T-cell (primary cell): ENCODE results near the gene DNAJC7. TPM values are rescaled to one million over a fixed set of nuclear protein-coding genes. Genes with fewer than 3 reads are reported as not detected.
"Not testable (repeated sequence)": the region's sequence is repeated elsewhere in the genome, so short reads cannot be mapped to it uniquely, and the experiment has no call there.

ENCODE experiments used
- ATAC-seq, 4 experiments: fragments of 200-7000 bp in 3 of 4; fragments of 150-1000 bp in 1 of 4; cut with Tn5 transposase; replicated peaks in 1 of 4; 1 replicate in 3 of 4; 2 replicates in 1 of 4; pipeline ENCODE4 v1.10.0; 2021; ENCODE audit warnings: moderate library complexity in 3 of 4, mild to moderate bottlenecking in 2 of 4, moderate number of reproducible peaks in 1 of 4
- CTCF ChIA-PET, 2 donors: fragments of 300-600 bp; sonication (Branson Sonifier 250); formaldehyde crosslinking; loops; one replicate each; lab custom pipeline; 2022; ENCODE audit warnings: antibody characterized with exemption in 2 of 2; lab: Charles Lee
- POLR2A ChIA-PET, 2 donors: fragments of 300-600 bp; sonication (Branson Sonifier 250); formaldehyde crosslinking; loops; one replicate each; lab custom pipeline; 2022; ENCODE audit warnings: antibody characterized with exemption in 2 of 2; lab: Charles Lee
- DNase-seq, 35 experiments: peaks; one replicate each; pipeline versions ENCODE4 v3.0.0 to v3.0.0-alpha.2; 2013 to 2023
- H3K27ac ChIP-seq: one replicate; pipeline ENCODE4 v1.5.1; 2013; ENCODE audit warnings: low read length
- H3K27me3 ChIP-seq, 2 experiments: replicated peaks in 1 of 2; 1 replicate in 1 of 2; 2 replicates in 1 of 2; pipeline versions ENCODE4 v1.6.1 to v1.7.0; 2013; ENCODE audit warnings: low read length in 1 of 2, mixed read lengths in 1 of 2; ENCODE audit not compliant: control insufficient read depth in 2 of 2, insufficient read depth in 2 of 2; ENCODE audit errors: extremely low read depth in 1 of 2
- H3K36me3 ChIP-seq, 2 donors: 1 replicate in 1 of 2; 2 replicates in 1 of 2; pipeline versions ENCODE4 v1.6.1 to v1.7.0; 2013; ENCODE audit warnings: low read length in 1 of 2; ENCODE audit not compliant: control insufficient read depth in 2 of 2, insufficient read depth in 1 of 2; ENCODE audit errors: extremely low read depth in 1 of 2
- H3K4me1 ChIP-seq, 2 experiments: 1 replicate in 1 of 2; 2 replicates in 1 of 2; pipeline versions ENCODE4 v1.6.1 to v1.7.0; 2013; ENCODE audit warnings: low read length in 2 of 2, mixed read lengths in 1 of 2; ENCODE audit not compliant: insufficient read depth in 2 of 2, control insufficient read depth in 1 of 2; ENCODE audit errors: extremely low read depth in 1 of 2
- H3K4me3 ChIP-seq, 2 donors: 1 replicate in 1 of 2; 2 replicates in 1 of 2; pipeline versions ENCODE4 v1.5.1 to v1.7.0; 2013; ENCODE audit warnings: mild to moderate bottlenecking in 2 of 2, low read length in 1 of 2, moderate library complexity in 1 of 2; ENCODE audit not compliant: control insufficient read depth in 1 of 2; ENCODE audit errors: extremely low read depth in 1 of 2
- H3K9me3 ChIP-seq: 2 replicates; pipeline ENCODE4 v1.7.0; 2013
- H3K27ac Mint-ChIP-seq, 2 donors: one replicate each; pipeline ENCODE4 v1.8.0; 2020 to 2021; ENCODE audit warnings: mild to moderate bottlenecking in 2 of 2, mixed read lengths in 2 of 2
- H3K27me3 Mint-ChIP-seq, 2 donors: one replicate each; pipeline ENCODE4 v1.8.0; 2021 to 2022; ENCODE audit warnings: mixed read lengths in 2 of 2
- H3K36me3 Mint-ChIP-seq: one replicate; pipeline ENCODE4 v1.8.0; 2021; ENCODE audit warnings: mixed read lengths
- H3K4me1 Mint-ChIP-seq, 3 donors: one replicate each; pipeline ENCODE4 v1.8.0; 2020 to 2022; ENCODE audit warnings: mixed read lengths in 3 of 3, mild to moderate bottlenecking in 1 of 3
- H3K4me3 Mint-ChIP-seq, 3 donors: one replicate each; pipeline ENCODE4 v1.8.0; 2020 to 2022; ENCODE audit warnings: mild to moderate bottlenecking in 3 of 3, mixed read lengths in 3 of 3, moderate library complexity in 3 of 3
- H3K9me3 Mint-ChIP-seq, 3 donors: one replicate each; pipeline ENCODE4 v1.8.0; 2020 to 2022; ENCODE audit warnings: mixed read lengths in 3 of 3
- WGBS: methylation state at CpG from one replicate; pipeline ENCODE4 v1.1.5; 2013; ENCODE audit warnings: missing lambda C conversion rate; ENCODE audit not compliant: insufficient coverage; 5-methylcytosine and 5-hydroxymethylcytosine counted together
- total RNA-seq, 35 experiments: library from RNA in 6 of 35; stranded (reverse) in 6 of 35; fragments of 120-200 nt in 1 of 35; gene quantifications; one replicate each; pipeline versions ENCODE4 v1.2.1 to v1.2.4 and lab custom pipeline; 2013 to 2026

The DNAJC7 gene
- total RNA-seq, 5 donors from 2014 or later (not counting 1 experiment from before 2014, with no cell fraction given) = 107 to 129 (median 112) TPM

DNA sequence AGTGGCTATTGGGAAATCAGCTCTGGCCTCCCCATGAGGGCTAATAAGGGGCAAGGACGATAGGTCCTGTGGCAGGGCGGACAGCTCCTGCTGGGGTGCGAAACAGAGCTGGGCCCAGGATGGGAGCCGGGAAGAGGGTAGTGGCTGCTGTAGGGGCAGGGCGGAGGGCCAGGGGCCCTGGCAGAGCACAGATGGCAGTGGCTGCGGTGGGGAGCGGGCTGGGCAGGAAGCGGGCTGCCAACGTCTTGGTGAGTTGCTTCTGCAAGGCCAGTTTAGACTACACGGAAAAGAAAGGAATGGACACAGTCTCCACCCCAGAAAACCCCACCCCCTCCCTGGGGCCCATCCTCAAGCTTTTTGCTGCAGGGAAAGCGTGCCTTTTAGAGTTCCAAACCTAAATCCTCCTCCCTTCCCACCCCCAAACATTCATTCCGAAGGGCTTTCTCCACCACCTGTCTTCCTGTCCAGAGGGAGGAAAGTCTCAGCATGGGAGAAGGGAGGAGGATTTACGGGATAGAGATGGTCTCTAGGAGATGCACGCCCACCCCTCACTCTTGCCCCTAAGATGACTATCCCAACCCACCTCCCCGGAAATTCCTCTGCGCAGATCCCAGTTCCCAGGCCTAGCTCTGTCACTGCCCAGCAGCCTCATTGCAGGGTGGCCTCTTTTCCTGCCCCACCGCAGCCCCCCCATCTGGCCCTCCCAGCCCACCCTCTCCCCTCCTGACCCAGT, 9.8 kb upstream of the DNAJC7 start:
- Mint-ChIP-seq H3K4me1 (peaks cover 8 to 12% (median 9%) of the 10 kb centered on the region in 3 donors), H3K9me3 (no peaks in the 10 kb centered on the region), H3K4me3 (no peak overlapping the region), H3K36me3 (peaks cover 14% of the 10 kb centered on the region), H3K27me3 (peaks cover 0 to 3% of the 10 kb centered on the region in 2 donors), H3K27ac (no peak overlapping the region)
- 76% methylated on average over 8 of the region's 17 CpGs for WGBS
- Histone ChIP-seq H3K4me1 (peaks cover 0 to 11% of the 10 kb centered on the region in 2 experiments), H3K4me3 (no peak overlapping the region), H3K27ac (no peak overlapping the region), H3K36me3 (peaks cover 6 to 26% of the 10 kb centered on the region in 2 donors), H3K27me3 (peaks cover 0 to 15% of the 10 kb centered on the region in 2 experiments), H3K9me3 (no peaks in the 10 kb centered on the region)
- ATAC-seq = no peak
- POLR2A ChIA-PET = no interaction called here
- DNase-seq = no peak
- CTCF ChIA-PET = interaction anchor here (0.6 to 2.5 kb wide), 5 partner anchors 9 to 1736 kb away, joined by 3 to 11 read pairs (median 4); partner anchors contain the start of genes DHX58 (in 1 of the 2) and DNAJC7 (in 1 of the 2)

DNA sequence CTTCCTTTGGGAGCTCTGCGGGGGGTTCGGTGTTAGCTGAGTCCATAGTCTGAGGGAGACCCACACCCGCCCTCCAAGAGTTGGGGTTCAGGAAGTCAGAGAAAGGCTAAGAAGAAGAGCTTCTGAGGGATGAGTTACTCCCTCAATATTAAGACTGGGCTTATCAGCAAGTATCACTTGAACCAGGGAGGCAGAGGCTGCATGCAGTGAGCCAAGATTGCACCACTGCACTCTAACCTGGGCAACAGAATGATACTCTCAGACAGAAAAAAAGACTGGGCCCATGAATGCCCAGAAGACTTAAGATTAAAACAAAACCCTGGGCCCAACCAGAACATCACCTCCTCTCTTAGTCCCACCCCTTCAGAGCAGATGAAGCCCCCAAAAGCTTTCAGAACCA, 8.7 kb upstream of the DNAJC7 start:
- peaks cover 6 to 13% of the 10 kb centered on the region in 2 experiments for H3K4me1 ChIP-seq
- Mint-ChIP-seq H3K27me3 (peaks cover 0 to 3% of the 10 kb centered on the region in 2 donors), H3K4me3 (no peak overlapping the region), H3K27ac (peak overlapping the region in 1 of 2 donors; percentile 28), H3K4me1 (peaks cover 16 to 22% (median 17%) of the 10 kb centered on the region in 3 donors), H3K36me3 (peaks cover 15% of the 10 kb centered on the region), H3K9me3 (no peaks in the 10 kb centered on the region)
- DNase-seq (no peak), ATAC-seq (no peak)
- H3K27me3 ChIP-seq = peaks cover 0 to 15% of the 10 kb centered on the region in 2 experiments
- WGBS = 96% methylated on average over 3 of the region's 3 CpGs
- H3K36me3 ChIP-seq = peaks cover 7 to 28% of the 10 kb centered on the region in 2 donors
- no peaks in the 10 kb centered on the region for H3K9me3 ChIP-seq
- no peak overlapping the region for H3K27ac ChIP-seq
- CTCF ChIA-PET = interaction anchor here (0.7 to 2.5 kb wide), 7 partner anchors 8 to 162 kb away, joined by 3 to 11 read pairs (median 3); partner anchors contain the start of gene DNAJC7 (in 1 of the 2)
- no peak overlapping the region for H3K4me3 ChIP-seq
- POLR2A ChIA-PET = interaction anchor here in 1 of 2 donors (0.5 to 1.1 kb wide), 2 partner anchors 10 to 67 kb away, joined by 3 read pairs; no protein-coding TSS in a partner anchor

DNA sequence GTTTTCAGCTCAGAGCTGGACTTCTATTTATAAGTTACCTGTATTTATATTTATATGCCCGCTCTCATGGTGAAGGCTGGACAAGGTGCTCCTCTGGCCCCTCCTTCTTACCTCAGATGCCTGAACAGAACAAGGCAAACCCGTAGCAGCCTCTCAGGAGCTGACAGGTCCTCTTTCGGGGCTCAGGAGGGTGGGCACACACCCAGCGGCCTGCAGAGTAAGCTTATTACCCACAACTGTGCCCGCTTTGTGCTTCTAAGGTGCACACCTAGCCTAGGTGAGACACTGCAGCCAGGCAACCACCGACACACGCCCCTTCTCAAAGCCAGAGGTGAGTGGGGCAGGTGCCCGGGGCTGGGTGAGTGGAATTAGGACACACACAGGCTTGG, 7.9 kb upstream of the DNAJC7 start:
- DNase-seq = no peak
- H3K27me3 Mint-ChIP-seq = peaks cover 0 to 3% of the 10 kb centered on the region in 2 donors
- ATAC-seq = peak in 2 of 4 experiments; percentile 11 to 21
- no peak overlapping the region for H3K4me3 Mint-ChIP-seq
- ChIA-PET CTCF (interaction anchor here (0.6 to 1.5 kb wide), 10 partner anchors 9 to 163 kb away, joined by 3 to 7 read pairs (median 3); no protein-coding TSS in a partner anchor), POLR2A (interaction anchor here in 1 of 2 donors (1.1 kb wide), 1 partner anchor 9 kb away, joined by 3 read pairs; no protein-coding TSS in a partner anchor)
- Histone ChIP-seq H3K27me3 (peaks cover 0 to 15% of the 10 kb centered on the region in 2 experiments), H3K9me3 (no peaks in the 10 kb centered on the region), H3K4me3 (no peak overlapping the region), H3K27ac (no peak overlapping the region), H3K36me3 (peaks cover 7 to 28% of the 10 kb centered on the region in 2 donors), H3K4me1 (peaks cover 9 to 20% of the 10 kb centered on the region in 2 experiments)
- no peak overlapping the region for H3K27ac Mint-ChIP-seq
- WGBS = 65% methylated on average over 4 of the region's 8 CpGs
- H3K9me3 Mint-ChIP-seq = no peaks in the 10 kb centered on the region
- peaks cover 15% of the 10 kb centered on the region for H3K36me3 Mint-ChIP-seq
- peaks cover 23 to 30% (median 25%) of the 10 kb centered on the region in 3 donors for H3K4me1 Mint-ChIP-seq

DNA sequence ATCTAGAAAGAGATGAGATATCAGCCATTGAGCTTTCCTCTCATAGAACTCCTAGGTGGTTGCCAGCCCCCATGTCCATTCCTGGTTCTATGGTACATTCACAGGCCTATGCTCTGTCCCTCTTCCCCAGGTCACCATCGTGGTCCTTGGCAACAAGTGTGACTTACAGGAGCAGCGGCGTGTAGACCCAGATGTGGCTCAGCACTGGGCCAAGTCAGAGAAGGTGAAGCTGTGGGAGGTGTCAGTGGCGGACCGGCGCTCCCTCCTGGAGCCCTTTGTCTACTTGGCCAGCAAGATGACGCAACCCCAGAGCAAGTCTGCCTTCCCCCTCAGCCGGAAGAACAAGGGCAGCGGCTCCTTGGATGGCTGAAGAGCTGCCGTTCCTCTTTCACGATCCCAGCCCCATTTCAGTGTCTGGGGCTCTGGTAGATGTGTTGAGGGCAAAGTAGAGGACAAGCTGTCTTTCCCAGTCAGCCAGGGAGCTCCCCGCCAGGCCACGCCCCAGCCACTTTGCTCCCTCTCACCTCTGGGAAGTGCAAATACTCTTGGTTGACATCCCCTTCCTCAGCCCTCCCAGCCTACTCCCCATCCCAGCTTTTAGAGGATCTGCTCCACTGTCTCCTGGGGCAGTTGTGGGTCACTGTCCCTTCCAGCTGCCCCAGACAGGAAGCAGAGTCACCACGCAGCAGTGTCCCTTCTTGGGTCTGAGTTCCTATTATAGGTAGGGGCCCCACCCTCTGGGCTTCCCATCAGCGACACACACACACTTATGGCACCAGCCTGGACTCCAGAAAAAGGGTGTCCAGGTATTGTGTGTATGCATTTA, 6.5 kb upstream of the DNAJC7 start:
- Mint-ChIP-seq H3K9me3 (no peaks in the 10 kb centered on the region), H3K36me3 (peaks cover 15% of the 10 kb centered on the region), H3K4me1 (peaks cover 30 to 40% (median 34%) of the 10 kb centered on the region in 3 donors), H3K27me3 (peaks cover 0 to 3% of the 10 kb centered on the region in 2 donors), H3K27ac (no peak overlapping the region), H3K4me3 (no peak overlapping the region)
- no peak overlapping the region for H3K4me3 ChIP-seq
- peaks cover 7 to 28% of the 10 kb centered on the region in 2 donors for H3K36me3 ChIP-seq
- ATAC-seq (no peak), DNase-seq (peak in 1 of 35 experiments; percentile 34)
- CTCF ChIA-PET = interaction anchor here (0.7 to 1.6 kb wide), 9 partner anchors 89 to 1108 kb away, joined by 3 to 6 read pairs (median 3); partner anchors contain the start of gene DHX58 (in 2 of the 2)
- H3K9me3 ChIP-seq = no peaks in the 10 kb centered on the region
- no peak overlapping the region for H3K27ac ChIP-seq
- peaks cover 14 to 26% of the 10 kb centered on the region in 2 experiments for H3K4me1 ChIP-seq
- 97% methylated on average over 4 of the region's 15 CpGs for WGBS
- POLR2A ChIA-PET = interaction anchor here in 1 of 2 donors (0.6 kb wide), 1 partner anchor 58 kb away, joined by 3 read pairs; no protein-coding TSS in a partner anchor
- peaks cover 0 to 13% of the 10 kb centered on the region in 2 experiments for H3K27me3 ChIP-seq

DNA sequence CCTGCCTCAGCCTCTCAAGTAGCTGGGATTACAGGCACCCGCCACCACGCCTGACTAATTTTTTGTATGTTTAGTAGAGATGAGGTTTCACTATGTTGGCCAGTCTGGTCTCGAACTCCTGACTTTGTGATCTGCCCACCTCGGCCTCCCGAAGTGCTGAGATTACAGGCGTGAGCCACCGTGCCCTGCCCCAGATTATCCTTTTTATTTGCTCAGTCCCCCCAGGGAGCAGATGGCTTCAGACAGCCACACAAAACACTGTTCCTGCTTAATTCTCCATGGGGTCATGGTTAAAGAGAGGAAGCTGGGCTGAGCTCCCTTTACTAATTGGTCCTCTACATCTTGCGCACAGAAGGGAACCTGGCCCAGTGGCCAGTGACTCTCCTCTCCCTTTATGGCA, 3.6 kb upstream of the DNAJC7 start:
- peaks cover 51 to 66% (median 58%) of the 10 kb centered on the region in 3 donors for H3K4me1 Mint-ChIP-seq
- peak overlapping the region in 1 of 2 donors; percentile 79 for H3K4me3 ChIP-seq

More for the DNA sequence above, 3.6 kb upstream of the DNAJC7 start:
- Mint-ChIP-seq H3K4me3 (peak overlapping the region; percentile 84 to 99 (median 92)), H3K27ac (peak overlapping the region in 1 of 2 donors; percentile 67), H3K36me3 (peaks cover 15% of the 10 kb centered on the region)
- WGBS = 92% methylated on average over 2 of the region's 8 CpGs
- peaks cover 7 to 28% of the 10 kb centered on the region in 2 donors for H3K36me3 ChIP-seq
- CTCF ChIA-PET = interaction anchor here (0.6 to 1.9 kb wide), 10 partner anchors 18 to 174 kb away, joined by 3 to 11 read pairs (median 3); partner anchors contain the start of genes CNP (in 1 of the 2), DHX58 (in 1 of the 2) and ODAD4 (in 1 of the 2)
- not testable (repeated sequence) for H3K9me3 ChIP-seq, H3K9me3 Mint-ChIP-seq, DNase-seq, H3K27me3 Mint-ChIP-seq, H3K27ac ChIP-seq, ATAC-seq, H3K27me3 ChIP-seq
- H3K4me1 ChIP-seq = peaks cover 28 to 42% of the 10 kb centered on the region in 2 experiments
- POLR2A ChIA-PET = interaction anchor here in 1 of 2 donors (0.8 to 1.1 kb wide), 2 partner anchors 31 to 55 kb away, joined by 3 read pairs; no protein-coding TSS in a partner anchor
